PC-3 (cell line): ENCODE measurements around the gene MAP2. TPM values are rescaled to one million over a fixed set of nuclear protein-coding genes. Genes with fewer than 3 reads are reported as not detected.

Source experiments
- ATAC-seq: fragments of 200-7000 bp; cut with Tn5 transposase; 2 replicates; pipeline ENCODE4 v1.9.1; 2020; ENCODE audit warnings: mild to moderate bottlenecking, moderate library complexity
- BruUV-seq: library from RNA; stranded (reverse); fragments of 400-500 nt; replicated peaks from 2 replicates; lab custom pipeline; 2021; lab: Mats Ljungman, UMichigan
- CTCF ChIA-PET: fragments of 300-600 bp; sonication (Branson Sonifier 250); formaldehyde crosslinking; loops from one replicate; lab custom pipeline; 2022; ENCODE audit warnings: antibody characterized with exemption; lab: Charles Lee
- POLR2A ChIA-PET: fragments of 300-600 bp; sonication (Branson Sonifier 250); formaldehyde crosslinking; loops from one replicate; lab custom pipeline; 2022; ENCODE audit warnings: antibody characterized with exemption; ENCODE audit not compliant: unreplicated experiment; lab: Charles Lee
- DNase-seq: peaks from one replicate; pipeline ENCODE4 v3.0.0-alpha.2; 2015
- H2AFZ ChIP-seq: fragments of 300-600 bp; sonication (generic); 2 replicates; pipeline ENCODE4 v1.6.0; 2016; ENCODE audit warnings: antibody characterized with exemption, low read length
- H3F3A ChIP-seq: fragments of 300-600 bp; sonication (generic); one replicate; pipeline ENCODE4 v1.6.0; 2017; ENCODE audit warnings: antibody characterized with exemption, low read length, control low read depth, mild to moderate bottlenecking; ENCODE audit not compliant: unreplicated experiment
- H3K27ac ChIP-seq: fragments of 300-600 bp; sonication (generic); 2 replicates; pipeline ENCODE4 v1.5.1; 2016; ENCODE audit warnings: mild to moderate bottlenecking, low read length
- H3K27me3 ChIP-seq: fragments of 300-600 bp; sonication (generic); 2 replicates; pipeline ENCODE4 v1.6.1; 2016; ENCODE audit warnings: low read length, mixed read lengths
- H3K36me3 ChIP-seq: fragments of 300-600 bp; sonication (generic); 2 replicates; pipeline ENCODE4 v1.6.1; 2016; ENCODE audit warnings: low read depth, mixed run types, low read length, mixed read lengths
- H3K4me1 ChIP-seq: fragments of 300-600 bp; sonication (generic); 2 replicates; pipeline ENCODE4 v1.5.1; 2016; ENCODE audit warnings: low read length; ENCODE audit not compliant: insufficient read depth
- H3K4me2 ChIP-seq: fragments of 300-600 bp; sonication (generic); 2 replicates; pipeline ENCODE4 v1.6.0; 2016; ENCODE audit warnings: low read length
- H3K4me3 ChIP-seq: fragments of 300-600 bp; sonication (generic); 2 replicates; pipeline ENCODE4 v1.5.1; 2016; ENCODE audit warnings: mild to moderate bottlenecking, low read length, mixed read lengths
- H3K79me2 ChIP-seq: fragments of 300-600 bp; sonication (generic); 2 replicates; pipeline ENCODE4 v1.6.1; 2017; ENCODE audit warnings: low read length, mixed read lengths
- H3K9ac ChIP-seq: fragments of 300-600 bp; sonication (generic); 2 replicates; pipeline ENCODE4 v1.6.0; 2016; ENCODE audit warnings: mild to moderate bottlenecking, low read length
- H3K9me2 ChIP-seq: fragments of 300-600 bp; sonication (generic); replicated peaks from 2 replicates; pipeline ENCODE4 v1.6.1; 2016; ENCODE audit warnings: mixed run types, low read length, mixed read lengths
- H3K9me3 ChIP-seq: fragments of 300-600 bp; sonication (generic); 2 replicates; pipeline ENCODE4 v1.6.1; 2016; ENCODE audit warnings: low read length, mixed read lengths
- H4K20me1 ChIP-seq: fragments of 300-600 bp; sonication (generic); 2 replicates; pipeline ENCODE4 v1.6.1; 2016; ENCODE audit warnings: low read length, mixed read lengths
- CTCF ChIP-seq: fragments of 300-600 bp; sonication (generic); conservative IDR thresholded peaks from 2 replicates; pipeline ENCODE4 v1.5.1; 2017; ENCODE audit warnings: antibody characterized with exemption, low read depth, mild to moderate bottlenecking, low read length
- EZH2 ChIP-seq: fragments of 300-600 bp; sonication (generic); IDR thresholded peaks from one replicate; pipeline ENCODE4 v1.6.1; 2017; ENCODE audit warnings: antibody characterized with exemption, mild to moderate bottlenecking, low read length; ENCODE audit not compliant: unreplicated experiment
- EZH2phosphoT487 ChIP-seq: fragments of 300-600 bp; sonication (generic); IDR thresholded peaks from 2 replicates; pipeline ENCODE4 v1.6.1; 2018; ENCODE audit warnings: mild to moderate bottlenecking, antibody characterized with exemption, low read length, borderline replicate concordance
- intact Hi-C: fragments of 100-400 bp; cut with micrococcal nuclease; formaldehyde crosslinking; loops from 2 replicates; pipeline ENCODE4 v1.9.0; 2023
- total RNA-seq: library from RNA; depleted of rRNA; stranded (reverse); fragments of >200 nt; gene quantifications from 2 replicates; pipeline ENCODE4 v1.2.3, GENCODE V29; 2014

Gene MAP2
- total RNA-seq, 1 experiment from 2014 or later: 2.1 TPM

GRCh38 chr2:209505410-209505809 lies 81.6 kb downstream of the MAP2 start:
- H3K4me3 ChIP-seq: no peak overlapping the region
- no peak overlapping the region for H3K9ac ChIP-seq
- H2AFZ ChIP-seq: no peak overlapping the region
- BruUV-seq: no TSS peak
- DNase-seq (no peak), ATAC-seq (no peak)
- no peaks in the 10 kb centered on the region for H3K4me1 ChIP-seq
- H3K9me2 ChIP-seq: no peaks in the 10 kb centered on the region
- POLR2A ChIA-PET: no interaction called here
- H3K27me3 ChIP-seq: no peaks in the 10 kb centered on the region
- no peaks in the 10 kb centered on the region for H3K9me3 ChIP-seq
- CTCF ChIA-PET: no interaction called here
- no peaks in the 10 kb centered on the region for H3K79me2 ChIP-seq
- no peaks in the 10 kb centered on the region for H3K36me3 ChIP-seq
- H4K20me1 ChIP-seq: no peaks in the 10 kb centered on the region
- H3K27ac ChIP-seq: no peak overlapping the region
- TF ChIP-seq EZH2phosphoT487 (no peak), EZH2 (no peak), CTCF (no peak)
- no peaks in the 10 kb centered on the region for H3F3A ChIP-seq
- intact Hi-C loops: no loop called here
- H3K4me2 ChIP-seq: no peak overlapping the region

GRCh38 chr2:209508255-209508654 lies 84.4 kb downstream of the MAP2 start:
- H2AFZ ChIP-seq: no peak overlapping the region
- ATAC-seq: no peak

More at GRCh38 chr2:209508255-209508654, 84.4 kb downstream of the MAP2 start:
- H3K4me2 ChIP-seq: no peak overlapping the region
- no peaks in the 10 kb centered on the region for H4K20me1 ChIP-seq
- peaks cover 6% of the 10 kb centered on the region; the same call in 1 of the 2 replicates for H3K4me1 ChIP-seq
- H3K27me3 ChIP-seq: no peaks in the 10 kb centered on the region
- no peaks in the 10 kb centered on the region for H3K79me2 ChIP-seq
- POLR2A ChIA-PET: no interaction called here
- intact Hi-C loops: no loop called here
- H3K9me2 ChIP-seq: no peaks in the 10 kb centered on the region
- H3K36me3 ChIP-seq: no peaks in the 10 kb centered on the region
- no peak for DNase-seq
- no peak overlapping the region for H3K9ac ChIP-seq
- H3K4me3 ChIP-seq: no peak overlapping the region
- BruUV-seq: no TSS peak
- no peaks in the 10 kb centered on the region for H3K9me3 ChIP-seq
- CTCF ChIA-PET: no interaction called here
- H3F3A ChIP-seq: no peaks in the 10 kb centered on the region
- TF ChIP-seq CTCF: no peak
- TF ChIP-seq EZH2: no peak
- TF ChIP-seq EZH2phosphoT487: no peak
- H3K27ac ChIP-seq: no peak overlapping the region
